NCI-H526 (cell line): ENCODE data around the gene CDH13.

Experiments used
- DNase-seq, 2 experiments: peaks; one replicate each; lab custom pipeline; 2025; lab: John Stamatoyannopoulos, UW

Gene CDH13

DNA sequence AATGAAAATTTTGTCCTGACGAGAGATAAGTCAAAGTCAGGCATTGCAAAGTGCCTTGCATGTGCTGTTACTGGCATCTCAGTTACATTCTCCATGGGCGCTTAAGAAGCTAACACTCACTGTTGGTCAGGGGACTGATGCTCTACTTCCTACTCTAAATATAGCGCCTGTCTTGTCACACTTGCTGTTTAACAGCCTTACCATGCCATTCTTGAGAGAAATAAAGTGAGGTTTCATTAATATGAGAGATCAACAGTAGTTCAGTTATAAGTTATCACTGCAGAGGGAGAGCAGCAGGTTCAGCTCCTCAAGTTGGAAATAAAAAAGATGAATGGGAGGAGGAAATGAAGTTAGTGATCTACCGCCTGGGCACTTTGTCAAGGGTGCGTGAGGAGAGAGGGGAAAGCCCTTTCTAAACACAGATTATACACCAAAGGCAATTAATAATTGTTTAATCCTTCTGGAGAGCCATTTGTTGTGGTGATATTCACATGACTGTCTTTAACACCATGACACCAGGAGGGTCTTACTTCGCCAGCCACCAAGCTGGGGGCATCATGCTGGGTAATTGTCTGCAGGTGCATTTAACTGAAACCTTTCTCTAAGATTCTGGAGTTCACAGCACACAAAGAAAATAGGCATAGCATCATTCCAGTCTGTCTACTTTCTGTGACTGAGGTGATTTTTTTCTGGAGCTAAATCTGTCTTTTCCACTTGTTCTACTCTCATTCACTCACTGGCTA, 612.4 kb downstream of the CDH13 start:
- no peak for DNase-seq

DNA sequence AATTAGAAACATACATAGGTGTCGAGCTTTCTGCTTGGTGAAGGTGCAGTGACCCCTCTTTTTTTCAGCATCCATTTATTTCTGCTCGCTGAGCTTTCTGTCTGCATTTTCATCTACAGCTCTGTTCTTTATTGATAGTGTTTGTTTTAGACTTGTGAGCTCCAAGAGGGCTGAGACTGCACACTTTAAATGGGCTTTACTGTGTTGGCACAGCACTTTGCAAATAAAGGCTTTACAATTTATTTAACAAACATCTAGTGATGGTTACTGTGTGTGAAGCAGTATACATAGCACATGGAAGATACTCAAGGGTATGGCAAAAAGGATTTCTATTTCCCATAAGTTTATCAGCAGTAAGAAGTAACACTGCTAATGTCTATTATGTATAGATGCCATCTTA, 617.3 kb downstream of the CDH13 start:
- DNase-seq: no peak

- no peak for DNase-seq
These were observed 618.3 kb downstream of the CDH13 start for GRCh38 chr16:83245061-83245460.

- no peak for DNase-seq
These were observed 621.1 kb downstream of the CDH13 start for GRCh38 chr16:83247767-83248372.

GRCh38 chr16:83248735-83249463, 622.1 kb downstream of the CDH13 start:
- DNase-seq: no peak

- peak in 1 of 2 experiments; percentile 30 for DNase-seq
These were observed 626.8 kb downstream of the CDH13 start for GRCh38 chr16:83253521-83253920.

GRCh38 chr16:83258366-83258928, 631.7 kb downstream of the CDH13 start:
- DNase-seq: no peak

- DNase-seq: peak in 1 of 2 experiments; percentile 48
These were observed 640.2 kb downstream of the CDH13 start for GRCh38 chr16:83266848-83267553.

- no peak for DNase-seq
These were observed 641.4 kb downstream of the CDH13 start for GRCh38 chr16:83268169-83268568.

- DNase-seq: peak; percentile 57 to 60
These were observed 642.3 kb downstream of the CDH13 start for GRCh38 chr16:83269048-83269447.

DNA sequence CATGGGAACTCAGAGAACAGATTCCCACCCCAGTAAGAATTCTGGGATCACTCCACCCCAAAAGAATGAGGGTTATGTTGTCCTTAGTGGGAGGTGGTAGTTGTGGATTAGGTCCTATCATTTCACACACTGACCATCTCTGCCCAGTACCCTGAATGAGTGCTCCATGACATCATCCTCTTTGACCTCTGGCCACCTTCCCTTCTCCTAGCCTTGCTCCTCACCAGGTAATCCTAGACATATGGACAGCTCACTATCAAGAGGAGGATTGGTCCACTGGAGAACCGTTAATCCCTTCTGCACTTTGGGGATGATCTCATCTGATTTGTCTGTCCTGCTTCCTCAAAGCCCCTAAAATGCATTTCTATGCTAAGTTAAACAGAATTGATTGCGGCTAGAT, 642.8 kb downstream of the CDH13 start:
- DNase-seq: no peak

DNA sequence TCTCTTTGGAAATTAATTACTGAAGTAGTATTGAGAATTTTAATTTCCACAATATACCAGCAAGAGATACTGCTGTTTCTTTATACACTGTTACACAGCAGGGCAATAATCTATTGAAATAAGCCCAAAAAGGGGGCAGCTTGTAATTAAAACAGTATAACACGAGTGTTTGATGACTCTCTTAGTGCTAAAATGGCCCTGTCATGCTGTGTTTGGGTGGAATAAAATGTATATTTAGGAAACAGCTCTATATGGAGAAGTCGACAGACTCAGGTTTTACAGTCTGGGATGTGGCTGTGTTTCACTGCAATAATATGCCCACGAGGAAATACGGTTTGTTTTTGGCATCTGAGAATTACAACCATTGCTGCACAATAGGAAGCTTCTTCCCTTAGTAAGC, 643.3 kb downstream of the CDH13 start:
- no peak for DNase-seq

DNA sequence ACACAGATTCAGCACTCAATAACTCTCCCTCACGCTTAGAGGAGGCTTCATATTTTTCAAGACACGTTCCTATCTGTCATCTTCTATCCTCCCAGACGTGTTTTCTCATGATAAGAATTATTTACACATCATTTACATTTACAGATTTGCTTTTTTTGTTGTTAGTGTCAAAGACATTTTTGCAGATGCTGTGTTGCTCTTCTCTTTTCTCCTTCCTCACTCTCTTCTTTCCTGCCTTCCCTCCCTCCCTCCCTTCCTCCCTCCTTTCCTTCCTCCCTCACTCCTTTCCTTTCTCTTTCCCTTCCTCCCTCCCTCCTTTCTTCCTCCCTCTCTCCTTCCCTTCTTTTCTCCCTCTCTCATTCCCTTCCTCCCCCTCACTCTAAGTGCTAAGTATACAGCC, 643.9 kb downstream of the CDH13 start:
- DNase-seq: no peak

- no peak for DNase-seq
These were observed 644.4 kb downstream of the CDH13 start for GRCh38 chr16:83271123-83271522.

- no peak for DNase-seq
These were observed 645.3 kb downstream of the CDH13 start for GRCh38 chr16:83271970-83272575.

GRCh38 chr16:83272843-83273242, 646.1 kb downstream of the CDH13 start:
- no peak for DNase-seq

GRCh38 chr16:83273504-83274173, 646.9 kb downstream of the CDH13 start:
- DNase-seq: no peak

- DNase-seq: no peak
These were observed 652.5 kb downstream of the CDH13 start for GRCh38 chr16:83279251-83279650.

- DNase-seq: no peak
These were observed 659.2 kb downstream of the CDH13 start for GRCh38 chr16:83285921-83286320.

DNA sequence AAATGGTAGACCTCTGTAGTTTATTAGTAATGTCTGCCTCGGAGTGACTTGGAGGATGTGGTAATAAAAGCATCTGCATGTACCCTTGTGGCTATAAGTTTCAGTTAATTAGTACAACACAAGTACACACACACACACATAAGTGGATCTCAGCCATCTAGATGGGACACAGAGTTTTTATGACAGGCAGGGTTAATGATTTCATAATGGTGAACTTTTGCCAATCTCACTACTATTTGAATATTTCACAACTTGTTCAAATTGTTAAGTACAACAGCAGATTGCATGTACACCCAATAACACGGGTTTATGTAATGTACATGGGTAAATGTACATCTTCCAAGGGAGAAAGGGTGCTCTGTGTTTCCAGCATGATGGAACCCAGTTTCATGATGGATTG, 669.7 kb downstream of the CDH13 start:
- no peak for DNase-seq

DNA sequence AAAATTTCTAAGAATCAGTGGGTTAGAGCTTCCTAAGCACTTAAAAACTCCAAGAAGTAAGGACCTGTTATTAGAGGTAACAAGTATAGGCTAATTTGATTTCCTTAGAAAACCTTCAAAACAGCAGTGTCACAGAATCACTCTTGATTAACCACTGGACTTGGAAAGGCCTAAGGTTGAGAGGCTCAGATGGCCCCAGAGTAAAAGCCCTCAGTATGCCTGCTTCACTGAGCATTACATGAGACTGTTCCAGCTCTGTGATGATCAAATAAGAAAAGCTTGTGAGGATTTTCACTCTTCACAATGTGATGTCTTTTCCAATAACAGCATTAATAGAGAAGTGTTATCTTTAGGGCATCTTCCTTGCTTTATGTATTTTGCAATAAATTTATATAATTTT, 671.8 kb downstream of the CDH13 start:
- no peak for DNase-seq
